H1 (cell line): ENCODE measurements around the gene MARCHF9. TPM values are rescaled to one million over a fixed set of nuclear protein-coding genes. Genes with fewer than 3 reads are reported as not detected.

Experiments
- CTCF ChIA-PET: fragments of 300-600 bp; sonication (Branson Sonifier 250); formaldehyde crosslinking; loops from one replicate; lab custom pipeline; 2021; ENCODE audit not compliant: partially characterized antibody; lab: Charles Lee
- POLR2A ChIA-PET: fragments of 300-600 bp; sonication (Branson Sonifier 250); formaldehyde crosslinking; loops from one replicate; lab custom pipeline; 2021; ENCODE audit warnings: inconsistent platforms; ENCODE audit not compliant: partially characterized antibody; lab: Charles Lee
- DNase-seq, 2 experiments: peaks; one replicate each; pipeline versions ENCODE4 v3.0.0 to v3.0.0-alpha.2; 2010 to 2022; ENCODE audit warnings: low spot score in 2 of 2, low read depth in 1 of 2, mixed read lengths in 1 of 2
- FAIRE-seq: peaks from 2 replicates; lab custom pipeline; 2011; peaks lifted over from hg19 to GRCh38; lab: Jason Lieb, UNC
- H2AFZ ChIP-seq: 2 replicates; pipeline ENCODE4 v1.8.1; 2012; ENCODE audit warnings: low read length, inconsistent platforms
- H2AK5ac ChIP-seq: 2 replicates; pipeline ENCODE4 v1.6.1; 2013; ENCODE audit warnings: low read depth, low read length
- H2BK120ac ChIP-seq: replicated peaks from 2 replicates; pipeline ENCODE3; 2013; ENCODE audit warnings: low read depth, low read length, inconsistent platforms
- H2BK12ac ChIP-seq: 2 replicates; pipeline ENCODE4 v1.6.1; 2013; ENCODE audit warnings: low read depth, low read length
- H2BK15ac ChIP-seq: 2 replicates; pipeline ENCODE4 v1.6.1; 2013; ENCODE audit warnings: low read length
- H2BK20ac ChIP-seq: 2 replicates; pipeline ENCODE4 v1.6.1; 2013; ENCODE audit warnings: low read length
- H2BK5ac ChIP-seq: 2 replicates; pipeline ENCODE4 v1.6.1; 2013; ENCODE audit warnings: low read depth, low read length
- H3K14ac ChIP-seq: 2 replicates; pipeline ENCODE4 v1.6.1; 2013; ENCODE audit warnings: inconsistent platforms; ENCODE audit not compliant: insufficient read length
- H3K18ac ChIP-seq: 2 replicates; pipeline ENCODE4 v1.6.1; 2013; ENCODE audit warnings: low read length; ENCODE audit errors: extremely low read depth
- H3K23ac ChIP-seq: 2 replicates; pipeline ENCODE4 v1.6.1; 2013; ENCODE audit warnings: inconsistent platforms; ENCODE audit not compliant: insufficient read length
- H3K23me2 ChIP-seq: 2 replicates; pipeline ENCODE4 v1.6.1; 2013; ENCODE audit warnings: low read depth, low read length
- H3K27ac ChIP-seq: 2 replicates; pipeline ENCODE4 v1.6.1; 2011; ENCODE audit warnings: low read depth, low read length, inconsistent platforms
- H3K27me3 ChIP-seq, 4 experiments: replicated peaks in 1 of 4; 1 replicate in 1 of 4; 2 replicates in 3 of 4; pipeline versions ENCODE4 v1.6.1 to v1.8.1; 2011 to 2013; ENCODE audit warnings: low read length in 3 of 4, mild to moderate bottlenecking in 3 of 4, inconsistent platforms in 2 of 4, mixed read lengths in 2 of 4, moderate library complexity in 1 of 4; ENCODE audit not compliant: control insufficient read depth in 3 of 4, insufficient read depth in 3 of 4; ENCODE audit errors: extremely low read depth in 1 of 4
- H3K36me3 ChIP-seq, 4 experiments: 2 replicates each; pipeline versions ENCODE4 v1.6.1 to v1.8.1; 2011 to 2013; ENCODE audit warnings: mild to moderate bottlenecking in 4 of 4, low read length in 3 of 4, moderate library complexity in 2 of 4, control low read depth in 1 of 4, inconsistent platforms in 1 of 4; ENCODE audit not compliant: insufficient read depth in 4 of 4, control insufficient read depth in 2 of 4
- H3K4ac ChIP-seq: replicated peaks from 2 replicates; pipeline ENCODE3; 2013; ENCODE audit warnings: low read length, low read depth, mixed read lengths, inconsistent platforms; ENCODE audit not compliant: insufficient read length
- H3K4me1 ChIP-seq, 4 experiments: replicated peaks in 1 of 4; 1 replicate in 1 of 4; 2 replicates in 3 of 4; pipeline versions ENCODE4 v1.6.1 to v1.8.1; 2011 to 2013; ENCODE audit warnings: low read length in 3 of 4, inconsistent platforms in 2 of 4, mixed read lengths in 1 of 4; ENCODE audit not compliant: insufficient read depth in 4 of 4, control insufficient read depth in 3 of 4
- H3K4me2 ChIP-seq, 2 experiments: 2 replicates each; pipeline versions ENCODE4 v1.6.1 to v1.8.1; 2011 to 2013; ENCODE audit warnings: low read depth in 2 of 2, low read length in 2 of 2, control low read depth in 1 of 2, inconsistent platforms in 1 of 2, mild to moderate bottlenecking in 1 of 2; ENCODE audit not compliant: insufficient read depth in 1 of 2
- H3K4me3 ChIP-seq, 4 experiments: fragments of 200-600, 300-600 bp in 1 of 4; sonication (generic), shearing (Covaris generic), sonication (Bioruptor Twin) in 1 of 4; 2 replicates each; pipeline versions ENCODE4 v1.5.1 to v1.8.1; 2011 to 2016; ENCODE audit warnings: low read length in 4 of 4, low read depth in 3 of 4, control low read depth in 2 of 4, inconsistent platforms in 2 of 4, mild to moderate bottlenecking in 2 of 4, mixed read lengths in 1 of 4, moderate library complexity in 1 of 4; ENCODE audit not compliant: insufficient read depth in 2 of 4; ENCODE audit errors: extremely low read depth in 1 of 4
- H3K56ac ChIP-seq: replicated peaks from 2 replicates; pipeline ENCODE3; 2013; ENCODE audit warnings: low read depth, mild to moderate bottlenecking, mixed read lengths, low read length, inconsistent platforms; ENCODE audit not compliant: insufficient read length
- H3K79me1 ChIP-seq: 2 replicates; pipeline ENCODE4 v1.6.1; 2013; ENCODE audit warnings: low read depth, low read length, control low read depth
- H3K79me2 ChIP-seq, 2 experiments: 2 replicates each; pipeline versions ENCODE4 v1.6.1 to v1.8.1; 2012 to 2013; ENCODE audit warnings: low read length in 2 of 2, mild to moderate bottlenecking in 2 of 2, inconsistent platforms in 1 of 2; ENCODE audit not compliant: insufficient read depth in 2 of 2, control insufficient read depth in 1 of 2
- H3K9ac ChIP-seq, 4 experiments: replicated peaks in 1 of 4; 1 replicate in 1 of 4; 2 replicates in 3 of 4; pipeline versions ENCODE4 v1.6.1 to v1.8.1; 2011 to 2013; ENCODE audit warnings: low read depth in 3 of 4, low read length in 3 of 4, control low read depth in 2 of 4, mild to moderate bottlenecking in 2 of 4, moderate library complexity in 2 of 4, inconsistent platforms in 1 of 4; ENCODE audit errors: extremely low read depth in 1 of 4
- H3K9me3 ChIP-seq, 2 experiments: 2 replicates each; pipeline versions ENCODE4 v1.6.1 to v1.8.1; 2012 to 2013; ENCODE audit warnings: mild to moderate bottlenecking in 2 of 2, moderate library complexity in 2 of 2, control low read depth in 1 of 2, inconsistent platforms in 1 of 2, low read depth in 1 of 2, low read length in 1 of 2, mixed read lengths in 1 of 2; ENCODE audit not compliant: insufficient read depth in 2 of 2
- H4K20me1 ChIP-seq, 2 experiments: replicated peaks in 1 of 2; 2 replicates each; pipeline versions ENCODE3 to v1.8.1; 2011 to 2013; ENCODE audit warnings: inconsistent platforms in 2 of 2, low read length in 2 of 2, mild to moderate bottlenecking in 1 of 2; ENCODE audit not compliant: insufficient read depth in 2 of 2, control insufficient read depth in 1 of 2
- H4K5ac ChIP-seq: 2 replicates; pipeline ENCODE4 v1.6.1; 2013; ENCODE audit warnings: low read length, low read depth, mixed read lengths, inconsistent platforms; ENCODE audit not compliant: insufficient read length
- H4K8ac ChIP-seq: 2 replicates; pipeline ENCODE4 v1.8.0; 2013; ENCODE audit warnings: mild to moderate bottlenecking, moderate library complexity, low read length, inconsistent platforms; ENCODE audit not compliant: insufficient read depth; ENCODE audit errors: extremely low read depth
- H4K91ac ChIP-seq: replicated peaks from 2 replicates; pipeline ENCODE3; 2013; ENCODE audit warnings: low read length, mixed read lengths, inconsistent platforms; ENCODE audit not compliant: insufficient read length
- CBX8 ChIP-seq: fragments of 300-800, 300-1000 bp; sonication (generic); IDR thresholded peaks from 2 replicates; pipeline ENCODE4 v1.7.1; 2016; ENCODE audit warnings: low read depth, low read length, borderline replicate concordance
- E2F6 ChIP-seq: IDR thresholded peaks from 2 replicates; pipeline ENCODE4 v1.6.1; 2012; ENCODE audit warnings: inconsistent platforms
- EZH2 ChIP-seq: fragments of 200-600 bp; sonication (generic); IDR thresholded peaks from 2 replicates; pipeline ENCODE4 v1.7.1; 2012; ENCODE audit warnings: low read depth, mild to moderate bottlenecking, moderate library complexity, low read length, inconsistent platforms; ENCODE audit not compliant: severe bottlenecking
- GTF2F1 ChIP-seq: IDR thresholded peaks from 2 replicates; pipeline ENCODE4 v1.6.1; 2012; ENCODE audit warnings: low read depth, low read length, improper control_type of control experiment, borderline replicate concordance
- HDAC2 ChIP-seq, 2 experiments: fragments of 300-600 bp in 1 of 2; sonication (generic) in 1 of 2; IDR thresholded peaks; 2 replicates each; pipeline ENCODE4 v1.6.1; 2011 to 2012; ENCODE audit warnings: low read depth in 2 of 2, low read length in 2 of 2, mild to moderate bottlenecking in 2 of 2, moderate library complexity in 2 of 2, borderline replicate concordance in 1 of 2, inconsistent platforms in 1 of 2
- RBBP5 ChIP-seq: IDR thresholded peaks from 2 replicates; pipeline ENCODE4 v1.7.1; 2012; ENCODE audit warnings: low read depth, mild to moderate bottlenecking, inconsistent platforms, low read length, moderate library complexity, borderline replicate concordance
- RNF2 ChIP-seq: fragments of 200-900, 300-1000 bp; sonication (generic); IDR thresholded peaks from 2 replicates; pipeline ENCODE4 v1.7.1; 2016; ENCODE audit warnings: borderline replicate concordance, low read depth, mild to moderate bottlenecking, antibody characterized with exemption, low read length; ENCODE audit not compliant: poor library complexity, severe bottlenecking; ENCODE audit errors: missing control alignments
- SRF ChIP-seq: IDR thresholded peaks from 2 replicates; pipeline ENCODE4 v1.6.1; 2011; ENCODE audit warnings: mild to moderate bottlenecking, low read depth, low read length, moderate library complexity
- TBP ChIP-seq: IDR thresholded peaks from 2 replicates; pipeline ENCODE4 v1.6.1; 2011; ENCODE audit warnings: low read depth, low read length, improper control_type of control experiment
- TEAD4 ChIP-seq: IDR thresholded peaks from 2 replicates; pipeline ENCODE4 v1.6.1; 2012; ENCODE audit warnings: low read depth, low read length, inconsistent platforms, mixed read lengths
- ZNF274 ChIP-seq: IDR thresholded peaks from 2 replicates; pipeline ENCODE4 v1.7.0; 2012; ENCODE audit warnings: low read length, borderline replicate concordance; ENCODE audit errors: extremely low read depth
- WGBS, 2 experiments: shearing (Covaris generic) in 1 of 2; methylation state at CpG; one replicate each; pipeline versions ENCODE4 v1.1.6 to v1.1.7; 2013 to 2015; ENCODE audit warnings: low lambda C conversion rate in 2 of 2, mixed read lengths in 2 of 2, inconsistent platforms in 1 of 2, low coverage in 1 of 2, missing lambda C conversion rate in 1 of 2; ENCODE audit not compliant: insufficient replicate concordance in 2 of 2, insufficient coverage in 1 of 2, insufficient read length in 1 of 2; ENCODE audit errors: extremely low coverage in 1 of 2, missing lambda C conversion rate in 1 of 2; 5-methylcytosine and 5-hydroxymethylcytosine counted together
- polyA plus RNA-seq, 7 experiments: library from polyadenylated mRNA; depleted of rRNA in 3 of 7; stranded (reverse) in 5 of 7; unstranded in 2 of 7; fragments of >200 nt in 5 of 7; fragments of 200-250 nt in 2 of 7; gene quantifications; 1 replicate in 5 of 7; 2 replicates in 1 of 7; 4 replicates in 1 of 7; pipeline versions ENCODE4 v1.2.1 to v1.2.3, GENCODE V29; 2011 to 2013; ENCODE audit warnings: missing spikeins in 2 of 7, mixed read lengths in 2 of 7
- total RNA-seq: library from RNA; stranded (reverse); fragmentation: NEBNext Ultra II Directional; extraction: Animal tissue kit (Norgen Biotek cat#: 25700); gene quantifications from 2 replicates; pipeline ENCODE4 v1.2.1, GENCODE V29; 2021

The MARCHF9 gene
- total and polyA plus RNA-seq, 2 of the 8 experiments (the other 6 are each of a cell fraction or from before 2014, with no cell fraction given): 6.4 to 7.8 TPM

GRCh38 chr12:57775044-57775443 is 20.1 kb downstream of the MARCHF9 start:
- peaks cover 0 to 4% (median 1%) of the 10 kb centered on the region in 4 experiments; a peak in 3 of 8 replicates for H3K36me3 ChIP-seq
- CTCF ChIA-PET: interaction anchor here (0.8 to 4.5 kb wide), 5 partner anchors 9 to 63 kb away, joined by 3 to 28 read pairs (median 5); no protein-coding TSS in a partner anchor
- H2AK5ac ChIP-seq: no peak overlapping the region
- H2BK12ac ChIP-seq: no peak overlapping the region
- H2BK20ac ChIP-seq: no peak overlapping the region
- 0 out of 4 replicates have a peak, but pooled peaks cover 0 to 7% of the 10 kb centered on the region in 2 experiments for H3K79me2 ChIP-seq
- peaks cover 12% of the 10 kb centered on the region; the same call in 1 of the 2 replicates for H3K23me2 ChIP-seq
- no peak overlapping the region for H4K5ac ChIP-seq
- TF ChIP-seq CBX8 (no peak), EZH2 (no peak), GTF2F1 (no peak), ZNF274 (no peak), TEAD4 (no peak), HDAC2 (IDR thresholded peaks at IDR 0.05; ENCODE audit: borderline replicate concordance in 1 of 2, low read depth in 2 of 2, low read length in 2 of 2) (no peak), SRF (no peak), TBP (no peak), RNF2 (no peak), E2F6 (no peak), RBBP5 (no peak)
- DNase-seq (no peak), FAIRE-seq (no peak)
- H3K9ac ChIP-seq: no peak overlapping the region
- H2BK120ac ChIP-seq: no peak overlapping the region
- WGBS, 2 experiments: 83% methylated on average over 1 of the region's 3 CpGs; no CpG with 5 or more reads in 1 of the 2 experiments
- no peak overlapping the region for H3K27ac ChIP-seq
- no peak overlapping the region for H2AFZ ChIP-seq
- H3K4me1 ChIP-seq: peaks cover 0 to 3% (median 1%) of the 10 kb centered on the region in 4 experiments; a peak in 2 of 7 replicates
- H3K23ac ChIP-seq: no peak overlapping the region
- H3K18ac ChIP-seq: no peak overlapping the region
- POLR2A ChIA-PET: interaction anchor here (0.9 to 1.8 kb wide), 2 partner anchors 18 to 26 kb away, joined by 4 read pairs; no protein-coding TSS in a partner anchor
- H3K14ac ChIP-seq: no peak overlapping the region
- no peak overlapping the region for H2BK15ac ChIP-seq
- H3K79me1 ChIP-seq: no peaks in the 10 kb centered on the region; the same call in 1 of the 2 replicates
- no peak overlapping the region for H2BK5ac ChIP-seq
- no peak overlapping the region for H3K4me2 ChIP-seq
- H3K9me3 ChIP-seq: no peaks in the 10 kb centered on the region
- H4K20me1 ChIP-seq: no peaks in the 10 kb centered on the region
- H3K56ac ChIP-seq: no peak overlapping the region
- peaks cover 0 to 4% (median 1%) of the 10 kb centered on the region in 4 experiments; a peak in 2 of 7 replicates for H3K27me3 ChIP-seq
- H4K8ac ChIP-seq: no peak overlapping the region
- H3K4ac ChIP-seq: no peak overlapping the region
- H4K91ac ChIP-seq: no peak overlapping the region
- H3K4me3 ChIP-seq: no peak overlapping the region
